ENCODE measurements around the gene LMOD3. TPM values are rescaled to one million over a fixed set of nuclear protein-coding genes. Genes with fewer than 3 reads are reported as not detected.

LMOD3 gene
- total and polyA plus RNA-seq, 2 of the 4 experiments (the other 2 are of a cell fraction): not detected

- H3K36me3 ChIP-seq (ENCODE audit: control insufficient read depth, insufficient read depth, low read length): peaks cover 7% of the 10 kb centered on the region
- H3K4ac ChIP-seq (ENCODE audit: low read depth, low read length): no peak overlapping the region
- ATAC-seq (ENCODE audit: low read depth) (no peak), DNase-seq (no peak)
- in situ Hi-C loops (cut with MboI; ENCODE audit: low sequenced_read_pairs): no loop called here
- H3K18ac ChIP-seq (ENCODE audit: low read depth, low read length): no peak overlapping the region
- no peak overlapping the region for H3K9ac ChIP-seq (ENCODE audit: low read depth, low read length)
- no peaks in the 10 kb centered on the region for H3K9me3 ChIP-seq (ENCODE audit: control insufficient read depth, insufficient read depth, low read length)
- H3K9me1 ChIP-seq (ENCODE audit: insufficient read depth, low read length): peaks cover 18% of the 10 kb centered on the region
- no peak overlapping the region for H2BK5ac ChIP-seq (ENCODE audit: low read depth, low read length, poor library complexity, severe bottlenecking)
- H3K56ac ChIP-seq (ENCODE audit: extremely low read depth, insufficient read depth, low read length): no peak overlapping the region
- intact Hi-C loops (cut with micrococcal nuclease): no loop called here
- H2BK120ac ChIP-seq (ENCODE audit: low read depth, low read length): no peak overlapping the region
- H3K4me1 ChIP-seq (ENCODE audit: control insufficient read depth, insufficient read depth, low read length): peaks cover 10% of the 10 kb centered on the region
- WGBS, 2 experiments (ENCODE audit: extremely low coverage in 2 of 2, insufficient read length in 1 of 2): no CpG with 5 or more reads among the region's 5 CpGs
- H3K27me3 ChIP-seq (ENCODE audit: control insufficient read depth, insufficient read depth, low read length): no peaks in the 10 kb centered on the region
- dilution Hi-C loops (cut with HindIII; ENCODE audit: low sequenced_read_pairs, unreplicated experiment): no loop called here
- H2BK15ac ChIP-seq (ENCODE audit: low read depth, low read length): no peak overlapping the region
- no peak overlapping the region for H3K4me2 ChIP-seq (ENCODE audit: low read depth, low read length)
- no peak for TF ChIP-seq FOS (IDR thresholded peaks at IDR 0.05; ENCODE audit: low read depth, low read length)
- no peak for TF ChIP-seq MXI1 (IDR thresholded peaks at IDR 0.05; ENCODE audit: borderline replicate concordance, low read depth, low read length)
- no peak for TF ChIP-seq POLR2A (IDR thresholded peaks at IDR 0.05; ENCODE audit: low read depth, low read length)
- no peak for TF ChIP-seq USF2 (IDR thresholded peaks at IDR 0.05; ENCODE audit: low read depth, low read length)
- no peak for TF ChIP-seq RFX5 (IDR thresholded peaks at IDR 0.05; ENCODE audit: low read depth, low read length)
- TF ChIP-seq CHD1 (IDR thresholded peaks at IDR 0.05; ENCODE audit: low read depth, low read length): no peak
- TF ChIP-seq SMC3 (IDR thresholded peaks at IDR 0.05; ENCODE audit: low read depth, low read length): no peak
- TF ChIP-seq MAFK (IDR thresholded peaks at IDR 0.05; ENCODE audit: low read depth, low read length): no peak
- no peak for TF ChIP-seq RCOR1 (IDR thresholded peaks at IDR 0.05; ENCODE audit: insufficient replicate concordance, low read length)
- no peak for TF ChIP-seq ELK1 (IDR thresholded peaks at IDR 0.05; ENCODE audit: borderline replicate concordance, low read depth, low read length)
- TF ChIP-seq RAD21 (IDR thresholded peaks at IDR 0.05; ENCODE audit: low read length): no peak
- no peak for TF ChIP-seq NFE2L2 (IDR thresholded peaks at IDR 0.05; ENCODE audit: low read depth, low read length)
- no peak for TF ChIP-seq CTCF (conservative IDR thresholded peaks at IDR 0.05; ENCODE audit: low read depth, low read length)
- no peak for TF ChIP-seq CEBPB (IDR thresholded peaks at IDR 0.05; ENCODE audit: low read depth, low read length)
- TF ChIP-seq BHLHE40 (IDR thresholded peaks at IDR 0.05; ENCODE audit: low read depth, low read length): no peak
- H4K8ac ChIP-seq (ENCODE audit: low read depth in 2 of 2, low read length in 2 of 2): no peak overlapping the region
- no peak overlapping the region for H3K27ac ChIP-seq (ENCODE audit: insufficient read depth, low read length)
- no peak overlapping the region for H4K91ac ChIP-seq (ENCODE audit: insufficient read depth, low read depth, low read length)
- H3K14ac ChIP-seq (replicated peaks; ENCODE audit: low read depth, low read length): no peak overlapping the region
- no peak overlapping the region for H2AFZ ChIP-seq (replicated peaks; ENCODE audit: low read length, poor library complexity)
- no peak overlapping the region for H2BK20ac ChIP-seq (ENCODE audit: low read depth, low read length)
- no TSS peak for BruUV-seq (replicated peaks)
- no peak overlapping the region; the same call in 1 of the 2 replicates for H3K23ac ChIP-seq (ENCODE audit: low read depth, low read length)
- H2AK5ac ChIP-seq (ENCODE audit: low read depth, low read length): no peak overlapping the region
- peaks cover 18 to 65% of the 10 kb centered on the region in 2 experiments for H3K79me1 ChIP-seq (ENCODE audit: low read depth in 1 of 2, low read length in 2 of 2)
- CTCF ChIA-PET: no interaction called here
- H4K20me1 ChIP-seq (ENCODE audit: insufficient read depth, low read length): peaks cover 36% of the 10 kb centered on the region; the same call in 1 of the 2 replicates
- POLR2A ChIA-PET (ENCODE audit: unreplicated experiment): no interaction called here
- no peak overlapping the region for H2AK9ac ChIP-seq (replicated peaks; ENCODE audit: low read depth, low read length, poor library complexity)
- no peak overlapping the region for H3K4me3 ChIP-seq (ENCODE audit: insufficient read depth, low read depth, low read length)
- no peak overlapping the region for H4K5ac ChIP-seq (ENCODE audit: low read depth, low read length)
Observed at GRCh38 chr3:69095636-69096035, 26.8 kb downstream of the LMOD3 start.
